GM18499 (cell line): Measurements from ENCODE around the gene MGAT4A.

ENCODE experiments used
- ATAC-seq: cut with Tn5 transposase; IDR thresholded peaks from one replicate; pipeline ENCODE4 v1.9.1; 2021; ENCODE audit warnings: moderate number of reproducible peaks; ENCODE audit not compliant: insufficient read depth, unreplicated experiment

Gene MGAT4A

DNA sequence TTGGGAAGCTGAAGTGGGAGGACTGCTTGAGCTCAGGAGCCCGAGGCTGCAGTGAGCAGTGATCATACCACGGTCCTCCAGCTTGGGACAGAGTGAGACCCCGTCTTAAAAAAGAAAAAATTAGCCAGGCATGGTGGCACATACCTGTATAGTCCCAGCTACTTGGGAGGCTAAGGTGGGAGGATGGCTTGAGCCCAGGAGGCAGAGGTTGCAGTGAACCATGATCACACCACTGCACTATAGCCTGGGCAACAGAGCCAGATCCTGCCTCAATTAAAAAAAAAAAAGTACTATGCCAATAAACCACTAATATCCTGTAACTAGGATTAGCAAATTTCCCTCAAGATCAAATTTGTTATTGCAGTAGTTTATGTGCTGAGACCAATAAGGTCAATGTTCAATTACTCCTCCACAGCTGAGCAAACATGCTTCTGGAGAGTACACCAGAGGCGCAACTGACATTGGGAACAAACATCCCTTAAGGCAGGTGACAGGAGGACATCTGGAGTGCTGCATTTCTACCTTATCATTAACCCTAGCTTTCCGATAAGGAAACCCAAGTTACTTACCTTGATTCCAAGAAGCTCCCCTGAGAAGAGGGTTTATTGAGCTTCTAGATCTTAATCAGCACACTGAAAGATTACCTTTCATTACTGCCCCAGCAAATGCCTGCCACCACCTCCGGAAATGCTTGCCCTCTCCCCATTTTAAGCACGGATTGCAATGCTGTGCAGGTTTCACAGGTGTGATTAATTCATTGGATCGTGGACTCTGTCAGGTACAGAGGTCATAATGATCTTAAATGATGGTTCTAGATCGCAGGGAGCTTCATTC is 26.2 kb downstream of the MGAT4A start:
- no peak for ATAC-seq

GRCh38 chr2:98703738-98704137 is 27.2 kb downstream of the MGAT4A start:
- no peak for ATAC-seq

DNA sequence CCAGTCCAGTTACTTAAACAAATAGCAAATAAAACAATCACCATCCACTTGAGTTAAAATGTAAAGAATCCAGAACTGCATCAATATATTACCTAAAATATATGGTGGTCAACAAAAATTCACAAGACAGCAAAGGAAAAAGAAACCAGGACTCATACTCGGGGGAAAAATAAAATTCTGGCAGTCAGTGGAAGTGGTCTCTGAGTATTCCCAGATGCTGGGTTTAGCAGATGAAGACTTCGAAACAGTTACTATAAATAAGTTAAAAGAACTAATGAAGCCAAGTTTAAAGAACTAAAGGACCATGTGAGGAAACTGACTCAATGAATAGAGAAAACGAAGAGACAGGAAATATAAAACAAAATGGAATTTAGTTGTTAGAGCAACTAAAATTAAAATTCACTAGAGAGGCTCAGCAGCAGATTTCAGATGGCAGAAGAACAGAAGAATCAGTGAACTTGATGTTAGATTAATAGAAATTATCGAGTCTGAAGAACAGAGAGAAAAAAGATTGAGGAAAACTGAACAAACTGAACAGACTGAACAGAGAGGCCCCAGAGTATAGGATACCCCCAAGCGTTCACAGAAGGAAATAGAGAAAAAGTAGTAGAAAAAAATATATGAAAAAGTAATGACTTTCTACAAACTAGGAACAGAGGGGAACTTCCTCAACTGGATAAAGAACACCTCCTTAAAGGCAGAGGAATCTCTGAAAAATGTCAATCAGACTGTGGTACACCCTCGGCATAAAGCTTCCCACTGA is 27.9 kb downstream of the MGAT4A start:
- ATAC-seq, result no peak

- no peak for ATAC-seq
Observed at GRCh38 chr2:98702127-98702802, 28.7 kb downstream of the MGAT4A start.

DNA sequence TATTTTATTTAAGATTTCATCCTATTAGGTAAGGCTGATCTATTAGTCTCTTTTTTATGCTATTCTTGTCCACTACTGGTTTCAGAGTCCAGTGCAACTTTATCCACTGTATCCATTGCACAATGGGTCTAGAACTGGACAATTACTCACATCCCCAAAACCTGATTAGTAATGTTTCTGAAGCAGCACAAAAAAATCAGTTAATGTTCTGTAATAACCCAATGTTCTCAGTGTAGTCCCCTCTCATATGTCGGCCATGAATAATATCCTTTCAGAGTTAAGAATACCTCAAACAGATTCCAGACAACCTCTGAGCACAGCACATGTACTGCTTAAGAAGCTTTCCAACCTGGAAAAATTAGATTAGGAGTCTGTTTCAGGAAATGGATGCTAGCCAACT is 29.7 kb downstream of the MGAT4A start:
- ATAC-seq, result no peak

DNA sequence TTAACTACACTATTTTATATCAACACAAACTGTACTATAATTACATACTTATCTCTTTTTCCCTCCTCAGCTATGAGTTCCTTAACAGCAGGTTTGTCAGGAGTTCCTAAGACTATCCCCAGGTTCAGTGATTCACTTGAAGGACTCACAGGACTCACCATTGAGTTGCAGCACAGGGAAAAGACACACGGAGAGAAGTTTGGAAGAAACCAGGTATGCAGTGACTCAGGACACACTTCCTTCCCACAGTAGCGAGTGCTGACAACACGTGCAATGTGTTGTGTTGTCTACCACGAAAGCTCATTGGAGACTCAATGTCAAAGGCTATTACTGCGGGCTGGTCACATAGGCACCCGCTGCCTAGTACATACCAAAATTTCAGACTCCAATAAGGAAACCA is 32.0 kb downstream of the MGAT4A start:
- ATAC-seq, result no peak

DNA sequence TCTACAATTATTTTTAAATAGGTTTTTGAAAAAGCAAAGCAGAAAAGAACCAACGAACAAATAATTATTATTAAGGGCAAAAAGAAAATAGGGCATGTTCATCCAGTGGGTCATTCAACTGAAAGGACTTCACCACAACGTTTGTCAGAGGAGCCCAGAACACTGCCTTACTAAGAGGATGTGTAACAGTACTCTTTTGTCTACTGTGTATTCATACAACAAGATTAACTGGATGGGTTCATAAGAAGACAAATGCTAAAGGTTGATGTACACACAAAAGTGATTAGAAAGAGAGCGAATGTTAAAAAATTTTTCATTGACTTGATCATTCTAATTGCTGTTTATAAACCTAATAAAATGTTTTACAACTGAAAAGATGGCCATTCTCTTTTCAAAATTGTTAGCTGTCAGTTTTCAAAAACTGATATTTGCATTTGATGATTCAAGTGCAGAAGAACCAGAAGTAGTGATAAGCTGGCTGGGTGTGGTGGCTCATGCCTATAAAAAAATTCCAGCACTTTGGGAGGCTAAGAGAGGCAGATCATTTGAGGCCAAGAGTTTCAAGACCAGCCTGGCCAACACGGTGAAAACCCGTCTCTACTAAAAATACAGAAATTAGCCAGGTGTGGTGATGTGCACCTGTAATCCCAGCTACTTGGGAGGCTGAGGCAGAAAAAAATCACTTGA is 33.1 kb downstream of the MGAT4A start:
- ATAC-seq, result no peak

DNA sequence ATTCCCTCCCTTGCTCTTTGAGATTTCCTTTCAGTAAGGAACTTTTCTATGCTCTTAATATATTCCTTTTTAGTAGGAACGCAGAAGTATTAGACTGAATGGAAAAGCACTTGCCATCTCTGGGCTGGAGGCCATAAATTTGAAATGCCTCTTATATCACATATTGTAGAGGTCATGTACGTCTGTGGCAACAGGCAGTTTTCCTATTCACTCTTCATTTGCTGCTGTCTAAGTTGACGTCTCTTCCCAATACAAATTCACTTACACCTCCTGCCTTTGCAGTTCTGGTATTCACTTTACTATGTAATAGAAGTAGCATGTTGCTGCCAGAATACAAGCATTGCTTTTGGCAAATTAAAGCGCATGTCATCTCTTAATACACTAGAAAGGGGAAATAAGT is 34.7 kb downstream of the MGAT4A start:
- ATAC-seq, result no peak

GRCh38 chr2:98695255-98695654 is 35.7 kb downstream of the MGAT4A start:
- ATAC-seq, result no peak

- no peak for ATAC-seq
Observed at GRCh38 chr2:98693477-98693876, 37.5 kb downstream of the MGAT4A start.

DNA sequence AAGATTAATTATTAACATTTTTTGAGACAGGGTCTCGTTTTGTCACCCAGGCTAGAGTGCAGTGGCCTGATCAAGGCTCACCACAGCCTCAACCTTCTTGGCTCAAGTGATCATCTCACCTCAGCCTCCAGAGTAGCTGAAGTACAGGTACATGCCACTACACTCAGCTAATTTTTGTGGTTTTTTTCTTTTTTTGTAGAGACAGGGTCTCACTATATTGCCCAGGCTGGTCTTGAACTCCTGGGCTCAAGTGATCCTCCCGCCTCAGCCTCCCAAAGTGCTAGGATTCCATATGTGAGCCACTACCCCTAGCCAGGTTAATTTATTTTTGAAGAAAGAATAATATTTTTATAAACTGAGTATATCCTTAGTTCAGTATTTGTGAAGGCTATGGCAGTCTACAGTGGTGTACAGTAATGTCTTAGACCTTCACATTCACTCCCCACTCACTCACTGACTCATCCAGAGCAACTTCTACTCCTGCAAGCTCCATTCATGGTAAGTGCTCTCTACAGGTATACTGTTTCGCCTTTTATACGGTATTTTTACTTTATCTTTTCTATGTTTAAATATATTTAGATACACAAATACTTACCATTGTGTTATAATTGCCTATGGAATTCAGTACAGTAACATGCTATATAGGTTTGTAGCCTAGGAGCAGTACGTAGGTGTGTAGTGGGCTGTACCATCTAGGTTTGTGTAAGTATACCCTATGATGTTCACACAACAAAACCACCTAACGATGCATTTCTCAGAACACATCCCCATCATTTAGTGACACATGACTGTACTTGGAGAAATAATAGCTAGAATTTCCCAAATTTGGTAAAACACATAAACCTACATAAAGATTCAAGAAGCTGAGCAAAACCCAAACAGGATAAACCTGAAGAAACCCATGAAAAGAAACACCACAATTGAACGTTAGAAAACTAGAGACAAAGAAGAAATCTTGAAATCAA is 38.6 kb downstream of the MGAT4A start:
- no peak for ATAC-seq

DNA sequence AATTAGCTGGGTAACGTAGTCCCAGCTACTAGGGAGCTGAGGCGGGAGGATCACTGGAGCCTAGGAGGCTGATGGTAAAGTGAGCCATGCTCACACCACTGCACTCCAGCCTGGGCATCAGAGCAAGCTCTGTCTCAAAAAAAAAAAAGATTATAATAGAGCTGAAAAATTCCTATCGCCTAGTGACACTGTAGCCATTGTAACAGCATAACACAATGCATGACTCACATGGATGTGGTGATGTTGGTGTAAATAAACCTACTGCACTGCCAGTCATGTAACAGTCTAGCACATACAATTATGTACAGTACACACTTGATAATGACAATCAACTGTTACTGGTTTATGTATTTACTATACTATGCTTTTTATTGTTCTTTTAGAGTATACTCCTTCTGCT is 39.6 kb downstream of the MGAT4A start:
- no peak for ATAC-seq

- no peak for ATAC-seq
Observed at GRCh38 chr2:98685930-98686887, 44.7 kb downstream of the MGAT4A start.

DNA sequence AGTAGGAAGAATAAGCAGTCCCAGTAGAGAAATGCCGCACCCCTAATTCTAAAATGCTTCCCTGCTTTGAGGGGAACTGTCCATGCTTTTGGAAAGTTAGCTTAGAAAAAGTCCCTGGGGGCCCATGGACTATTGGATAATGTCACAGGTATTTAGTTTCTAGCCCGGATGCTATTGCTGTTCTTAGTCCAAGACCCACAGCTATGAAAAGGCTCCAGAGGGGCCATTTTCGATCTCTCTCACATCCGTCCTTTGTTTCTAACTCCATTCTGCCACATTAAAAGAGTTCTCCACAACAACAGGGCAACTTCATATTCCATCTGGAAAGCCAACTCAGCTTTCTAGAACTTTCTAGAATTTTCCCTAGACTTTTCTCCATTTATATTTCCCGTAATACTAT is 47.2 kb downstream of the MGAT4A start:
- no peak for ATAC-seq

- no peak for ATAC-seq
Observed at GRCh38 chr2:98676742-98677141, 54.2 kb downstream of the MGAT4A start.

- no peak for ATAC-seq
Observed at GRCh38 chr2:98674233-98674964, 56.5 kb downstream of the MGAT4A start.

GRCh38 chr2:98669675-98670074 is 61.3 kb downstream of the MGAT4A start:
- ATAC-seq, result no peak

DNA sequence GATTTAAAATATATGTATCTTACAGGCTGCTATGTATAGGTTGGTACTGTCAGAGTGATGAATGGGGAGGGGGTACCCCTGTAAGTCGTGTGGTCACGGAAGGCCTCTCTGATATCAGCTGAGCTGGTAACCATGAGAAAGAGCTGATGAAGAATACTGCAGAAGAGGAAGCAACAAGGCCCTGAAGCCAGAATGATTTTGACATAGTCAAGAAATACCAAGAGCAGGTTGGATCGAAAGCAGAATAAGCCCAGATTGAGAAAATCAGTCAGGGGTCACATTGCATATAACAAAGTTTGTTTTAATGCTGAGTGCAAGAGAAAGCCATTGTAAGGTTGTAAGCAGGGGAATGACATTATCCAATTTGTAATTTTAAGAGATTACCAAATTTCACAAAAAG is 65.3 kb downstream of the MGAT4A start:
- ATAC-seq, result no peak
